K562 (cell line): ENCODE measurements around the gene CHIC2.

Experiments
- HINFP ChIP-seq: fragments of 450-650 bp; conservative IDR thresholded peaks from 2 replicates; pipeline ENCODE4 v1.6.1; 2016; ENCODE audit warnings: missing genetic modification characterization, low read depth, mild to moderate bottlenecking, control low read depth, missing compliant biosample characterization
- RFX5 ChIP-seq: IDR thresholded peaks from 2 replicates; pipeline ENCODE4 v1.6.1; 2011; ENCODE audit warnings: low read depth, mild to moderate bottlenecking, improper control_type of control experiment, low read length

- TF ChIP-seq RFX5 (no peak), HINFP (tag) (no peak)
These were observed 26.3 kb downstream of the CHIC2 start for GRCh38 chr4:54038056-54038455.
